Lower leg skin (tissue), 3 donors: ENCODE measurements around the gene HNF4A.

Source experiments
- POLR2A ChIP-seq, 2 donors: fragments of 450-650 bp; IDR thresholded peaks; one replicate each; pipeline ENCODE4 v1.6.1; 2016 to 2017; ENCODE audit warnings: antibody characterized with exemption in 2 of 2, mild to moderate bottlenecking in 1 of 2, moderate library complexity in 1 of 2
- TF ChIP-seq, protein P1 (sequence below), 3 donors: fragments of 450-650 bp; IDR thresholded peaks; one replicate each; pipeline ENCODE4 v1.5.1; 2016; ENCODE audit warnings: antibody characterized with exemption in 3 of 3, mild to moderate bottlenecking in 3 of 3, moderate library complexity in 2 of 3

DNA sequence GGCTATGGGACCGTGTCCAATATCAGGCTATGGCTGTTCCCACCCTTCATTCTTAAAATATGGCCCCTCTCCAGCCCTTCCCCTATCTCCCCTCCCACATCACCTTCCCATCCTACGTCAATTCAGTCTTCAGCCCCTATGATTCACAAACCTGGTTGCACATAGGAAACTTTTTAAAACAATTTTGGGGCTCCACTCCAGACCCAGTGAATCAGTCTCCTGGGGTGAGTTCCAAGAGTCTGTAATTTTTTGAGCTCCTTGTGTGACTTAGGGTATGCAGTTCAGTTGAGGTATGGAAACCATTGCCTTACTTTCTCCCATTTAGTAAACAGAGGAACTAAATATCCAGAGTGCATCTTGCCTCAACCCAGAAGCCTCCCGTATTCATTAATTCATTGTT lies 5.5 kb downstream of the HNF4A start:
- TF ChIP-seq, protein P1, sequence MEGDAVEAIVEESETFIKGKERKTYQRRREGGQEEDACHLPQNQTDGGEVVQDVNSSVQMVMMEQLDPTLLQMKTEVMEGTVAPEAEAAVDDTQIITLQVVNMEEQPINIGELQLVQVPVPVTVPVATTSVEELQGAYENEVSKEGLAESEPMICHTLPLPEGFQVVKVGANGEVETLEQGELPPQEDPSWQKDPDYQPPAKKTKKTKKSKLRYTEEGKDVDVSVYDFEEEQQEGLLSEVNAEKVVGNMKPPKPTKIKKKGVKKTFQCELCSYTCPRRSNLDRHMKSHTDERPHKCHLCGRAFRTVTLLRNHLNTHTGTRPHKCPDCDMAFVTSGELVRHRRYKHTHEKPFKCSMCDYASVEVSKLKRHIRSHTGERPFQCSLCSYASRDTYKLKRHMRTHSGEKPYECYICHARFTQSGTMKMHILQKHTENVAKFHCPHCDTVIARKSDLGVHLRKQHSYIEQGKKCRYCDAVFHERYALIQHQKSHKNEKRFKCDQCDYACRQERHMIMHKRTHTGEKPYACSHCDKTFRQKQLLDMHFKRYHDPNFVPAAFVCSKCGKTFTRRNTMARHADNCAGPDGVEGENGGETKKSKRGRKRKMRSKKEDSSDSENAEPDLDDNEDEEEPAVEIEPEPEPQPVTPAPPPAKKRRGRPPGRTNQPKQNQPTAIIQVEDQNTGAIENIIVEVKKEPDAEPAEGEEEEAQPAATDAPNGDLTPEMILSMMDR (IDR thresholded peaks at IDR 0.05), result no peak
- TF ChIP-seq POLR2A (IDR thresholded peaks at IDR 0.05), result no peak
